H1 (cell line): Measurements from ENCODE around the gene OSTC. TPM values are rescaled to one million over a fixed set of nuclear protein-coding genes. Genes with fewer than 3 reads are reported as not detected.

Experiments
- CTCF ChIA-PET: fragments of 300-600 bp; sonication (Branson Sonifier 250); formaldehyde crosslinking; loops from one replicate; lab custom pipeline; 2021; ENCODE audit not compliant: partially characterized antibody; lab: Charles Lee
- POLR2A ChIA-PET: fragments of 300-600 bp; sonication (Branson Sonifier 250); formaldehyde crosslinking; loops from one replicate; lab custom pipeline; 2021; ENCODE audit warnings: inconsistent platforms; ENCODE audit not compliant: partially characterized antibody; lab: Charles Lee
- DNase-seq, 2 experiments: peaks; one replicate each; pipeline versions ENCODE4 v3.0.0 to v3.0.0-alpha.2; 2010 to 2022; ENCODE audit warnings: low spot score in 2 of 2, low read depth in 1 of 2, mixed read lengths in 1 of 2
- FAIRE-seq: peaks from 2 replicates; lab custom pipeline; 2011; peaks lifted over from hg19 to GRCh38; lab: Jason Lieb, UNC
- H2AFZ ChIP-seq: 2 replicates; pipeline ENCODE4 v1.8.1; 2012; ENCODE audit warnings: low read length, inconsistent platforms
- H2AK5ac ChIP-seq: 2 replicates; pipeline ENCODE4 v1.6.1; 2013; ENCODE audit warnings: low read depth, low read length
- H2BK120ac ChIP-seq: replicated peaks from 2 replicates; pipeline ENCODE3; 2013; ENCODE audit warnings: low read depth, low read length, inconsistent platforms
- H2BK12ac ChIP-seq: 2 replicates; pipeline ENCODE4 v1.6.1; 2013; ENCODE audit warnings: low read depth, low read length
- H2BK15ac ChIP-seq: 2 replicates; pipeline ENCODE4 v1.6.1; 2013; ENCODE audit warnings: low read length
- H2BK20ac ChIP-seq: 2 replicates; pipeline ENCODE4 v1.6.1; 2013; ENCODE audit warnings: low read length
- H2BK5ac ChIP-seq: 2 replicates; pipeline ENCODE4 v1.6.1; 2013; ENCODE audit warnings: low read depth, low read length
- H3K14ac ChIP-seq: 2 replicates; pipeline ENCODE4 v1.6.1; 2013; ENCODE audit warnings: inconsistent platforms; ENCODE audit not compliant: insufficient read length
- H3K18ac ChIP-seq: 2 replicates; pipeline ENCODE4 v1.6.1; 2013; ENCODE audit warnings: low read length; ENCODE audit errors: extremely low read depth
- H3K23ac ChIP-seq: 2 replicates; pipeline ENCODE4 v1.6.1; 2013; ENCODE audit warnings: inconsistent platforms; ENCODE audit not compliant: insufficient read length
- H3K23me2 ChIP-seq: 2 replicates; pipeline ENCODE4 v1.6.1; 2013; ENCODE audit warnings: low read depth, low read length
- H3K27ac ChIP-seq: 2 replicates; pipeline ENCODE4 v1.6.1; 2011; ENCODE audit warnings: low read depth, low read length, inconsistent platforms
- H3K27me3 ChIP-seq, 4 experiments: replicated peaks in 1 of 4; 1 replicate in 1 of 4; 2 replicates in 3 of 4; pipeline versions ENCODE4 v1.6.1 to v1.8.1; 2011 to 2013; ENCODE audit warnings: low read length in 3 of 4, mild to moderate bottlenecking in 3 of 4, inconsistent platforms in 2 of 4, mixed read lengths in 2 of 4, moderate library complexity in 1 of 4; ENCODE audit not compliant: control insufficient read depth in 3 of 4, insufficient read depth in 3 of 4; ENCODE audit errors: extremely low read depth in 1 of 4
- H3K36me3 ChIP-seq, 4 experiments: 2 replicates each; pipeline versions ENCODE4 v1.6.1 to v1.8.1; 2011 to 2013; ENCODE audit warnings: mild to moderate bottlenecking in 4 of 4, low read length in 3 of 4, moderate library complexity in 2 of 4, control low read depth in 1 of 4, inconsistent platforms in 1 of 4; ENCODE audit not compliant: insufficient read depth in 4 of 4, control insufficient read depth in 2 of 4
- H3K4ac ChIP-seq: replicated peaks from 2 replicates; pipeline ENCODE3; 2013; ENCODE audit warnings: low read length, low read depth, mixed read lengths, inconsistent platforms; ENCODE audit not compliant: insufficient read length
- H3K4me1 ChIP-seq, 4 experiments: replicated peaks in 1 of 4; 1 replicate in 1 of 4; 2 replicates in 3 of 4; pipeline versions ENCODE4 v1.6.1 to v1.8.1; 2011 to 2013; ENCODE audit warnings: low read length in 3 of 4, inconsistent platforms in 2 of 4, mixed read lengths in 1 of 4; ENCODE audit not compliant: insufficient read depth in 4 of 4, control insufficient read depth in 3 of 4
- H3K4me2 ChIP-seq, 2 experiments: 2 replicates each; pipeline versions ENCODE4 v1.6.1 to v1.8.1; 2011 to 2013; ENCODE audit warnings: low read depth in 2 of 2, low read length in 2 of 2, control low read depth in 1 of 2, inconsistent platforms in 1 of 2, mild to moderate bottlenecking in 1 of 2; ENCODE audit not compliant: insufficient read depth in 1 of 2
- H3K4me3 ChIP-seq, 4 experiments: fragments of 200-600, 300-600 bp in 1 of 4; sonication (generic), shearing (Covaris generic), sonication (Bioruptor Twin) in 1 of 4; 2 replicates each; pipeline versions ENCODE4 v1.5.1 to v1.8.1; 2011 to 2016; ENCODE audit warnings: low read length in 4 of 4, low read depth in 3 of 4, control low read depth in 2 of 4, inconsistent platforms in 2 of 4, mild to moderate bottlenecking in 2 of 4, mixed read lengths in 1 of 4, moderate library complexity in 1 of 4; ENCODE audit not compliant: insufficient read depth in 2 of 4; ENCODE audit errors: extremely low read depth in 1 of 4
- H3K56ac ChIP-seq: replicated peaks from 2 replicates; pipeline ENCODE3; 2013; ENCODE audit warnings: low read depth, mild to moderate bottlenecking, mixed read lengths, low read length, inconsistent platforms; ENCODE audit not compliant: insufficient read length
- H3K79me1 ChIP-seq: 2 replicates; pipeline ENCODE4 v1.6.1; 2013; ENCODE audit warnings: low read depth, low read length, control low read depth
- H3K79me2 ChIP-seq, 2 experiments: 2 replicates each; pipeline versions ENCODE4 v1.6.1 to v1.8.1; 2012 to 2013; ENCODE audit warnings: low read length in 2 of 2, mild to moderate bottlenecking in 2 of 2, inconsistent platforms in 1 of 2; ENCODE audit not compliant: insufficient read depth in 2 of 2, control insufficient read depth in 1 of 2
- H3K9ac ChIP-seq, 4 experiments: replicated peaks in 1 of 4; 1 replicate in 1 of 4; 2 replicates in 3 of 4; pipeline versions ENCODE4 v1.6.1 to v1.8.1; 2011 to 2013; ENCODE audit warnings: low read depth in 3 of 4, low read length in 3 of 4, control low read depth in 2 of 4, mild to moderate bottlenecking in 2 of 4, moderate library complexity in 2 of 4, inconsistent platforms in 1 of 4; ENCODE audit errors: extremely low read depth in 1 of 4
- H3K9me3 ChIP-seq, 2 experiments: 2 replicates each; pipeline versions ENCODE4 v1.6.1 to v1.8.1; 2012 to 2013; ENCODE audit warnings: mild to moderate bottlenecking in 2 of 2, moderate library complexity in 2 of 2, control low read depth in 1 of 2, inconsistent platforms in 1 of 2, low read depth in 1 of 2, low read length in 1 of 2, mixed read lengths in 1 of 2; ENCODE audit not compliant: insufficient read depth in 2 of 2
- H4K20me1 ChIP-seq, 2 experiments: replicated peaks in 1 of 2; 2 replicates each; pipeline versions ENCODE3 to v1.8.1; 2011 to 2013; ENCODE audit warnings: inconsistent platforms in 2 of 2, low read length in 2 of 2, mild to moderate bottlenecking in 1 of 2; ENCODE audit not compliant: insufficient read depth in 2 of 2, control insufficient read depth in 1 of 2
- H4K5ac ChIP-seq: 2 replicates; pipeline ENCODE4 v1.6.1; 2013; ENCODE audit warnings: low read length, low read depth, mixed read lengths, inconsistent platforms; ENCODE audit not compliant: insufficient read length
- H4K8ac ChIP-seq: 2 replicates; pipeline ENCODE4 v1.8.0; 2013; ENCODE audit warnings: mild to moderate bottlenecking, moderate library complexity, low read length, inconsistent platforms; ENCODE audit not compliant: insufficient read depth; ENCODE audit errors: extremely low read depth
- H4K91ac ChIP-seq: replicated peaks from 2 replicates; pipeline ENCODE3; 2013; ENCODE audit warnings: low read length, mixed read lengths, inconsistent platforms; ENCODE audit not compliant: insufficient read length
- CREB1 ChIP-seq: IDR thresholded peaks from 2 replicates; pipeline ENCODE4 v1.6.1; 2012; ENCODE audit warnings: inconsistent platforms
- FOSL1 ChIP-seq: IDR thresholded peaks from 2 replicates; pipeline ENCODE4 v1.6.1; 2011; ENCODE audit warnings: mild to moderate bottlenecking, low read depth, low read length, moderate library complexity; ENCODE audit not compliant: insufficient read depth
- HDAC2 ChIP-seq, 2 experiments: fragments of 300-600 bp in 1 of 2; sonication (generic) in 1 of 2; IDR thresholded peaks; 2 replicates each; pipeline ENCODE4 v1.6.1; 2011 to 2012; ENCODE audit warnings: low read depth in 2 of 2, low read length in 2 of 2, mild to moderate bottlenecking in 2 of 2, moderate library complexity in 2 of 2, borderline replicate concordance in 1 of 2, inconsistent platforms in 1 of 2
- HDAC6 ChIP-seq: IDR thresholded peaks from one replicate; pipeline ENCODE4 v1.7.1; 2012; ENCODE audit warnings: low read depth, mild to moderate bottlenecking, inconsistent platforms, low read length, moderate library complexity
- JUND ChIP-seq: IDR thresholded peaks from 2 replicates; pipeline ENCODE4 v1.6.1; 2011; ENCODE audit warnings: mild to moderate bottlenecking, improper control_type of control experiment, low read length
- KDM1A ChIP-seq: fragments of 200-600, 300-600 bp; sonication (generic); IDR thresholded peaks from 2 replicates; pipeline ENCODE4 v1.7.1; 2016; ENCODE audit warnings: mild to moderate bottlenecking, low read length, borderline replicate concordance
- KDM4A ChIP-seq: IDR thresholded peaks from one replicate; pipeline ENCODE4 v1.7.1; 2012; ENCODE audit warnings: low read depth, mild to moderate bottlenecking, moderate library complexity, low read length, inconsistent platforms; ENCODE audit not compliant: severe bottlenecking
- POLR2AphosphoS5 ChIP-seq: IDR thresholded peaks from 2 replicates; pipeline ENCODE4 v1.6.1; 2011; ENCODE audit warnings: low read depth, low read length
- POU5F1 ChIP-seq: IDR thresholded peaks from 2 replicates; pipeline ENCODE4 v1.6.1; 2011; ENCODE audit warnings: low read depth, mild to moderate bottlenecking, low read length, moderate library complexity
- RNF2 ChIP-seq: fragments of 200-900, 300-1000 bp; sonication (generic); IDR thresholded peaks from 2 replicates; pipeline ENCODE4 v1.7.1; 2016; ENCODE audit warnings: borderline replicate concordance, low read depth, mild to moderate bottlenecking, antibody characterized with exemption, low read length; ENCODE audit not compliant: poor library complexity, severe bottlenecking; ENCODE audit errors: missing control alignments
- SIX5 ChIP-seq: IDR thresholded peaks from 2 replicates; pipeline ENCODE4 v1.6.1; 2011; ENCODE audit warnings: mild to moderate bottlenecking, low read depth, low read length
- SP4 ChIP-seq: IDR thresholded peaks from 2 replicates; pipeline ENCODE4 v1.6.1; 2012; ENCODE audit warnings: low read length, inconsistent platforms
- TBP ChIP-seq: IDR thresholded peaks from 2 replicates; pipeline ENCODE4 v1.6.1; 2011; ENCODE audit warnings: low read depth, low read length, improper control_type of control experiment
- ZNF274 ChIP-seq: IDR thresholded peaks from 2 replicates; pipeline ENCODE4 v1.7.0; 2012; ENCODE audit warnings: low read length, borderline replicate concordance; ENCODE audit errors: extremely low read depth
- WGBS, 2 experiments: shearing (Covaris generic) in 1 of 2; methylation state at CpG; one replicate each; pipeline versions ENCODE4 v1.1.6 to v1.1.7; 2013 to 2015; ENCODE audit warnings: low lambda C conversion rate in 2 of 2, mixed read lengths in 2 of 2, inconsistent platforms in 1 of 2, low coverage in 1 of 2, missing lambda C conversion rate in 1 of 2; ENCODE audit not compliant: insufficient replicate concordance in 2 of 2, insufficient coverage in 1 of 2, insufficient read length in 1 of 2; ENCODE audit errors: extremely low coverage in 1 of 2, missing lambda C conversion rate in 1 of 2; 5-methylcytosine and 5-hydroxymethylcytosine counted together
- polyA plus RNA-seq, 7 experiments: library from polyadenylated mRNA; depleted of rRNA in 3 of 7; stranded (reverse) in 5 of 7; unstranded in 2 of 7; fragments of >200 nt in 5 of 7; fragments of 200-250 nt in 2 of 7; gene quantifications; 1 replicate in 5 of 7; 2 replicates in 1 of 7; 4 replicates in 1 of 7; pipeline versions ENCODE4 v1.2.1 to v1.2.3, GENCODE V29; 2011 to 2013; ENCODE audit warnings: missing spikeins in 2 of 7, mixed read lengths in 2 of 7
- total RNA-seq: library from RNA; stranded (reverse); fragmentation: NEBNext Ultra II Directional; extraction: Animal tissue kit (Norgen Biotek cat#: 25700); gene quantifications from 2 replicates; pipeline ENCODE4 v1.2.1, GENCODE V29; 2021
- TF ChIP-seq, protein P1 (sequence below): IDR thresholded peaks from 2 replicates; pipeline ENCODE4 v1.6.1; 2012; ENCODE audit warnings: inconsistent platforms

OSTC gene
- total and polyA plus RNA-seq, 2 of the 8 experiments (the other 6 are each of a cell fraction or from before 2014, with no cell fraction given), result 165 to 176 TPM

DNA sequence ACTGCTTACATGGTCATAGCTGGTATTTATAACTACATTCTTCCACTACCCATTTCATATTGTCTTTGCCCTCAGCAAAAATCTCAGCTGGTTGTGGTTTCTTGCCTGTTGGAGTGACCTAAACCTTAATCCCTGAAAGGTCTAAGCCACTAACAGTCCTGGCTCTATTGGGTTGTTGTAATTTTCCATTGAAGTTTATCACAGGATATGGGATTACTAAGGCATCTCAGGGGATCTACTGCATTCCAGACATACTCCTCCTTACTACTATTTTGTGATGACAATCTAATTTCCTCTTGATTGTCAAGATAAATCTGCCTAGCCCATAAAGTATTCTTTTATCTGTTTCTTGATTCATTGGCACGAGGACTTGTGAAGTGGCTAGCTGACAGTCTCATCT lies 6.2 kb upstream of the OSTC start:
- no peak overlapping the region for H3K18ac ChIP-seq
- ChIA-PET POLR2A (interaction anchor here (1.5 to 2.3 kb wide), 3 partner anchors 18 to 27 kb away, joined by 4 to 10 read pairs (median 8); partner anchors contain the start of gene RPL34), CTCF (interaction anchor here (1.2 to 1.4 kb wide), 2 partner anchors 12 to 24 kb away, joined by 3 to 4 read pairs; partner anchors contain the start of gene RPL34)
- H3K9ac ChIP-seq, result no peak overlapping the region
- DNase-seq (no peak), FAIRE-seq (no peak)
- H3K36me3 ChIP-seq, result no peaks in the 10 kb centered on the region
- no peak overlapping the region for H2BK20ac ChIP-seq
- no peak overlapping the region for H2BK15ac ChIP-seq
- H4K20me1 ChIP-seq, result no peaks in the 10 kb centered on the region
- no peak overlapping the region for H3K23ac ChIP-seq
- H3K27ac ChIP-seq, result no peak overlapping the region
- H3K4ac ChIP-seq, result no peak overlapping the region
- H3K4me2 ChIP-seq, result no peak overlapping the region
- H3K4me1 ChIP-seq, result no peaks in the 10 kb centered on the region
- H3K4me3 ChIP-seq, result no peak overlapping the region
- H4K91ac ChIP-seq, result no peak overlapping the region
- H2BK5ac ChIP-seq, result no peak overlapping the region
- WGBS, 2 experiments, result 78% methylated on average over 1 of the region's 1 CpG; no CpG with 5 or more reads in 1 of the 2 experiments
- H2BK12ac ChIP-seq, result no peak overlapping the region
- H3K27me3 ChIP-seq, result no peaks in the 10 kb centered on the region
- no peaks in the 10 kb centered on the region for H3K79me2 ChIP-seq
- no peak overlapping the region for H4K8ac ChIP-seq
- H3K79me1 ChIP-seq, result no peaks in the 10 kb centered on the region
- H2BK120ac ChIP-seq, result no peak overlapping the region
- no peaks in the 10 kb centered on the region for H3K23me2 ChIP-seq
- H2AFZ ChIP-seq, result no peak overlapping the region
- H3K14ac ChIP-seq, result no peak overlapping the region
- no peaks in the 10 kb centered on the region for H3K9me3 ChIP-seq
- H2AK5ac ChIP-seq, result no peak overlapping the region
- no peak overlapping the region for H4K5ac ChIP-seq
- H3K56ac ChIP-seq, result no peak overlapping the region
- TF ChIP-seq TBP (no peak), KDM1A (no peak), SIX5 (no peak), KDM4A (no peak), JUND (no peak), SP4 (no peak), FOSL1 (no peak), CREB1 (no peak), RNF2 (no peak), POU5F1 (no peak), ZNF274 (no peak), HDAC6 (no peak), POLR2AphosphoS5 (no peak), HDAC2 (IDR thresholded peaks at IDR 0.05; ENCODE audit: borderline replicate concordance in 1 of 2, low read depth in 2 of 2, low read length in 2 of 2) (no peak)
- TF ChIP-seq, protein P1, sequence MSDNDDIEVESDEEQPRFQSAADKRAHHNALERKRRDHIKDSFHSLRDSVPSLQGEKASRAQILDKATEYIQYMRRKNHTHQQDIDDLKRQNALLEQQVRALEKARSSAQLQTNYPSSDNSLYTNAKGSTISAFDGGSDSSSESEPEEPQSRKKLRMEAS, result no peak
